Measurements from ENCODE around the gene CAAP1. TPM values are rescaled to one million over a fixed set of nuclear protein-coding genes. Genes with fewer than 3 reads are reported as not detected.

CAAP1 gene
- total and polyA plus RNA-seq, 5 donors from 2014 or later = 16.2 to 17.7 (median 17.0) TPM

DNA sequence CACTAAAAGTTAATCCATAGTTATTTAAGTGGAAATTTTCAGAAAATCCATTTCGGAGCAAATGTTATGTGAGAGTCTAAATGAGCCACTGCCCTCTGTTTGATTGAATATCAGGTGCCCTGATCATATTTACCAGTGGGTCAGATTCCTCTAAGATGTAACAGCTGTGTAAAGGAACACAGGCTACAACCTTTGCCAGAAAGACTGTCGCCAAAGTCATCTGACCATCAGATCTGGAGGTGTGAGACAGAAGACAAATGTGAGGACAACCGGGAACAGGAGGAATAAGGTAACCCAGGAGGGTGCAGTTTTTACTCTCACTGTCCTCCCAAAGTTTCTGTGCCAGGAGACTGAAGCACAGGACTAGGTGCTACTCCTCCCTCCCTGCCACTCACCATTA, 90.8 kb downstream of the CAAP1 start:
- Histone ChIP-seq H3K27ac (ENCODE audit: insufficient read depth, low read length, poor library complexity, severe bottlenecking) (no peak overlapping the region), H3K4me1 (ENCODE audit: control insufficient read depth, insufficient read depth, low read length, poor library complexity, severe bottlenecking) (no peaks in the 10 kb centered on the region), H3K27me3 (ENCODE audit: control insufficient read depth, insufficient read depth, low read length) (no peaks in the 10 kb centered on the region), H3K36me3 (ENCODE audit: control insufficient read depth, insufficient read depth, low read length) (no peaks in the 10 kb centered on the region), H3K4me3 (ENCODE audit: low read depth, low read length) (no peak overlapping the region), H3K9me3 (ENCODE audit: control insufficient read depth in 2 of 2, low read length in 2 of 2) (no peaks in the 10 kb centered on the region)
- Mint-ChIP-seq H3K9me3 (no peaks in the 10 kb centered on the region), H3K27ac (no peak overlapping the region), H3K4me3 (no peak overlapping the region), H3K4me1 (no peaks in the 10 kb centered on the region), H3K27me3 (no peaks in the 10 kb centered on the region), H3K36me3 (no peaks in the 10 kb centered on the region)
- no peak for DNase-seq
- ATAC-seq (ENCODE audit: low read depth in 2 of 2) = no peak

DNA sequence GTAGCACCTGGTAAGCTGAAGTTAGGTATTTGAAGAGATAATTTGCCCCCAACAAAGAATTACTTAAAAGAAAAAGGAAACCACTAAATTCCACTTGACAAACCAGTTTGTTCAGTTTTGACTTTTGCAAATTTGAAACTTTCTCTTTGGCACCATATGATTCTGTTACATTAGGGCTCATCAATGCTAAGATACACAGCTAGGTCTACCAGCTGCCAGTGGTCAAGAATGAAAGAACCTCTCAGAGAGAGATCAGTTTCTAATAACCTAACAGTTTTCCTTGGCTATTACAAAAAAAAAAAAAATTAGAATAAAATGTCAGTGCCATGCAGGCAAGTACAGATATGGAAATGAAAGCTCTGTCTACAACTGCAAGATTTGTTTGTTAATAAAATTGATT, 92.3 kb downstream of the CAAP1 start:
- no peaks in the 10 kb centered on the region for H3K9me3 Mint-ChIP-seq
- no peaks in the 10 kb centered on the region for H3K4me1 Mint-ChIP-seq

GRCh38 chr9:26791274-26791673, 101.3 kb downstream of the CAAP1 start:
- Histone ChIP-seq H3K9me3 (ENCODE audit: control insufficient read depth in 2 of 2, low read length in 2 of 2) (no peaks in the 10 kb centered on the region), H3K36me3 (ENCODE audit: control insufficient read depth, insufficient read depth, low read length) (no peaks in the 10 kb centered on the region), H3K27me3 (ENCODE audit: control insufficient read depth, insufficient read depth, low read length) (no peaks in the 10 kb centered on the region), H3K27ac (ENCODE audit: insufficient read depth, low read length, poor library complexity, severe bottlenecking) (no peak overlapping the region), H3K4me3 (ENCODE audit: low read depth, low read length) (no peak overlapping the region), H3K4me1 (ENCODE audit: control insufficient read depth, insufficient read depth, low read length, poor library complexity, severe bottlenecking) (no peaks in the 10 kb centered on the region)
- DNase-seq (no peak), ATAC-seq (ENCODE audit: low read depth in 2 of 2) (no peak)
- H3K4me3 Mint-ChIP-seq = no peak overlapping the region
- no peaks in the 10 kb centered on the region for H3K4me1 Mint-ChIP-seq
- peaks cover 0 to 8% (median 2%) of the 10 kb centered on the region in 7 donors for H3K9me3 Mint-ChIP-seq
- peaks cover 4% of the 10 kb centered on the region for H3K27me3 Mint-ChIP-seq
- no peak overlapping the region for H3K27ac Mint-ChIP-seq
- H3K36me3 Mint-ChIP-seq = no peaks in the 10 kb centered on the region

More for the DNA sequence above, 92.3 kb downstream of the CAAP1 start:
- Histone ChIP-seq H3K36me3 (ENCODE audit: control insufficient read depth, insufficient read depth, low read length) (no peaks in the 10 kb centered on the region), H3K27me3 (ENCODE audit: control insufficient read depth, insufficient read depth, low read length) (no peaks in the 10 kb centered on the region), H3K9me3 (ENCODE audit: control insufficient read depth in 2 of 2, low read length in 2 of 2) (no peaks in the 10 kb centered on the region), H3K4me1 (ENCODE audit: control insufficient read depth, insufficient read depth, low read length, poor library complexity, severe bottlenecking) (no peaks in the 10 kb centered on the region), H3K27ac (ENCODE audit: insufficient read depth, low read length, poor library complexity, severe bottlenecking) (no peak overlapping the region), H3K4me3 (ENCODE audit: low read depth, low read length) (no peak overlapping the region)
- no peaks in the 10 kb centered on the region for H3K36me3 Mint-ChIP-seq
- ATAC-seq (ENCODE audit: low read depth in 2 of 2) (no peak), DNase-seq (no peak)
- no peak overlapping the region for H3K27ac Mint-ChIP-seq
- H3K27me3 Mint-ChIP-seq = no peaks in the 10 kb centered on the region
- H3K4me3 Mint-ChIP-seq = no peak overlapping the region

Other genes starting within 250 kb of the CAAP1 start
- gene PLAA, start 54.4 kb upstream of the CAAP1 start, total RNA-seq = 37.6 TPM
- 10 to 100 TPM; 20.0 to 28.0 (median 23.7) TPM for gene PLAA, start 54.4 kb upstream of the CAAP1 start, polyA plus RNA-seq
- 5.5 TPM for gene IFT74, start 63.6 kb upstream of the CAAP1 start, total RNA-seq
- 1 to 10 TPM; 5.3 to 9.6 (median 6.6) TPM for gene IFT74, start 63.6 kb upstream of the CAAP1 start, polyA plus RNA-seq
- not detected for gene LRRC19, start 112.9 kb upstream of the CAAP1 start, total RNA-seq
- under 1 TPM in 1 of 4 donors, not detected in 3; 0.05 TPM for gene LRRC19, start 112.9 kb upstream of the CAAP1 start, polyA plus RNA-seq
- gene TEK, start 216.4 kb upstream of the CAAP1 start, total RNA-seq = not detected
- not detected for gene TEK, start 216.4 kb upstream of the CAAP1 start, polyA plus RNA-seq

Measured in CD4-positive, CD25-positive, alpha-beta regulatory T cell (primary cell).